ENCODE data around the gene ADCYAP1R1. TPM values are rescaled to one million over a fixed set of nuclear protein-coding genes. Genes with fewer than 3 reads are reported as not detected.
A peak's percentile ranks its signal among the peaks of the same experiment; 100 is the strongest.

The ADCYAP1R1 gene
- total and polyA plus RNA-seq, 5 experiments from 2014 or later, result not detected

GRCh38 chr7:31074403-31075085 is 22.4 kb downstream of the ADCYAP1R1 start:
- no peak overlapping the region for H3K27ac Mint-ChIP-seq
- POLR2A ChIA-PET, result no interaction called here
- H3K9me3 Mint-ChIP-seq, result no peaks in the 10 kb centered on the region
- H3K4me1 Mint-ChIP-seq, result no peaks in the 10 kb centered on the region
- H3K4me3 Mint-ChIP-seq, result no peak overlapping the region
- ATAC-seq, result no peak
- peaks cover 2 to 20% (median 9%) of the 10 kb centered on the region in 5 donors for H3K27me3 Mint-ChIP-seq
- DNase-seq, result peak in 1 of 10 donors; percentile 9
- no peaks in the 10 kb centered on the region for H3K36me3 Mint-ChIP-seq

DNA sequence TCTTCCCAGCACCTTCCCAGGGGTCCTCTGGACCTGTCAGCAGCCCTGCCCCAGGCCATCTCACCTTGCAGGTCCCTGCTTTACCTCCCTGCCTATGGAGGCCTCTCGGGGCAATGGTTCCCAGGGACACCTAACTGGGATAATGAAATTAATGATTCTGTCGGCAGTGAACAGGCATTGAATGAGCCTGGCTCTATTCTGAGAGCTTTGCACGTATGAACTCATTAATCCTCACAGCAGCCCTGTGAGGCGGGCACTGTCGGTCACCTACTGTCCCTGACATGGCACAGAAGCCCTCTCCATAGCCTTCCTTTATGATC is 22.9 kb downstream of the ADCYAP1R1 start:
- POLR2A ChIA-PET, result no interaction called here
- no peaks in the 10 kb centered on the region for H3K9me3 Mint-ChIP-seq

GRCh38 chr7:31076051-31076450 is 23.9 kb downstream of the ADCYAP1R1 start:
- Mint-ChIP-seq H3K27me3 (peaks cover 8 to 28% (median 17%) of the 10 kb centered on the region in 5 donors), H3K36me3 (no peaks in the 10 kb centered on the region), H3K4me3 (no peak overlapping the region), H3K27ac (no peak overlapping the region), H3K9me3 (no peaks in the 10 kb centered on the region), H3K4me1 (no peaks in the 10 kb centered on the region)
- POLR2A ChIA-PET, result no interaction called here
- ATAC-seq, result no peak
- peak in 1 of 10 donors; percentile 62 for DNase-seq

More for the DNA sequence above, 22.9 kb downstream of the ADCYAP1R1 start:
- no peak overlapping the region for H3K27ac Mint-ChIP-seq
- peak in 1 of 10 donors; percentile 59 for DNase-seq
- H3K4me1 Mint-ChIP-seq, result no peaks in the 10 kb centered on the region
- no peak overlapping the region for H3K4me3 Mint-ChIP-seq
- ATAC-seq, result no peak
- no peaks in the 10 kb centered on the region for H3K36me3 Mint-ChIP-seq
- peaks cover 5 to 20% (median 9%) of the 10 kb centered on the region in 5 donors for H3K27me3 Mint-ChIP-seq

DNA sequence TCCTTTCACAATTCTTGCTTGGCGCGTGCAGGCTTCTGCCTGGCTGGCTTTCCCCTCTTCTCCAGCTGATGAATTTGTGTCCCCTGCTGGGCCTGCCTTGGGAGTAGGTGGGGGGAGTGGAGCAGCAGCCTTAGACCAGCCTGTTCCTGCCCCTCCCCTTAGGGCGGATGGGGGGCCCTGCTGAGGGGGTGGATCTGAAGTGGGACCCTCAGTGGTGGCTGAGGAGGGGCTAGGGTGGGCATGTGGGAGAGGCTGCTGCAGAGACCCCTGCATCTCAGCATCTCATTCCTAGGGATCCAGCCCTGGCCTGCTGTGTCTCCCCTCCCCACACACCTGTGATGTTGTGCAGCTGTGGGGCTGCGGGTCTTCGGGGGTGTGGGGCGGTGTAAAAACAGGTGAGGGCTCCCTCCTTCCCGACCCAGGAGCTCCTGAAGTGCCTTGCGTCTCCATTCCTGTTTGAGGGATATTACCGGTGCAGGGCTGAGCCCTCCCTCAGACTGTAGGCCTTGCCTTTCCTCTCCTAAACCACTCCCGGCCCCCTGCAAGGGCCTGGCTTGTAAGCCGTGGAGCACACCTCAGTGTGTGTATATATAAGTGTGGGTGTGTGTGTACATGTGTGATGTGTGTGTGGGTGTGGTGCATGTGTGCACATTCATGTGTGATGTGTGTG is 24.7 kb downstream of the ADCYAP1R1 start:
- Mint-ChIP-seq H3K27me3 (peaks cover 13 to 31% (median 21%) of the 10 kb centered on the region in 5 donors), H3K4me1 (no peaks in the 10 kb centered on the region), H3K27ac (no peak overlapping the region), H3K4me3 (no peak overlapping the region), H3K36me3 (no peaks in the 10 kb centered on the region), H3K9me3 (no peaks in the 10 kb centered on the region)
- DNase-seq (peak in 1 of 10 donors; percentile 54), ATAC-seq (no peak)
- POLR2A ChIA-PET, result no interaction called here

GRCh38 chr7:31077484-31078362 is 25.6 kb downstream of the ADCYAP1R1 start:
- H3K9me3 Mint-ChIP-seq, result no peaks in the 10 kb centered on the region
- H3K27ac Mint-ChIP-seq, result no peak overlapping the region
- no peak for ATAC-seq
- no peak overlapping the region for H3K4me3 Mint-ChIP-seq
- peak in 1 of 10 donors; percentile 23 for DNase-seq
- no peaks in the 10 kb centered on the region for H3K4me1 Mint-ChIP-seq
- POLR2A ChIA-PET, result no interaction called here
- H3K36me3 Mint-ChIP-seq, result no peaks in the 10 kb centered on the region
- peaks cover 13 to 34% (median 17%) of the 10 kb centered on the region in 5 donors for H3K27me3 Mint-ChIP-seq

DNA sequence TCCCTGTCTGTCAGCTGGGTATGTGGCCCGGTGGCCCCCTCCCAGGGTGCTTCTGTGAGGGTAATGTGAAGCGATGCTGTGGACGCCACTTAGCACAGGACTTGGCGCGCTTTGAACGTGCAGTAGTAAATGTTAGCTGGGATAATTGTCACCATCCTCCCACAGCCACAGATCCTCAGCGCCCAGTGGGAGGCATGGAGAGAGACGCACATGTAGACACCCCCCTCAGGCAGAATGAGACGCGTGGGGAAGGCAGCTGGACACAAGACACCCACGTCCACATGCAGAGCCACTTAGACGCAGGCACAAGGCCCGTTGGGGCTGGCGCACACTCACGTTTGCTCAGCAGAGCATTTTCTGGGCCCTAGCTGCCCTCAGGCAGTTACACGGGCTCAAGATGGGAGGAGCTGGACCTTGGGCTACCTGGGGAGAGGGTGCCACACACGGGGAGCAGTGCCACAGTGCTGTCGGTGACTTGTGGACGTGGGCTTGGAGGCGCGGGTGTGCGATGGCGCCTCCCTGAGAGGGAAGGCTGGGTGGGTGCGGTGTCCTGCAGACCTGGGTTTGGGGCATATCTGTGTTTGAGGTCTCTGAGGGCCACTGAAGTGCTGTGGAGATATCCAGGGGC is 26.4 kb downstream of the ADCYAP1R1 start:
- ATAC-seq, result no peak
- Mint-ChIP-seq H3K4me3 (no peak overlapping the region), H3K4me1 (no peaks in the 10 kb centered on the region), H3K9me3 (no peaks in the 10 kb centered on the region), H3K27me3 (peaks cover 13 to 38% (median 17%) of the 10 kb centered on the region in 5 donors), H3K36me3 (no peaks in the 10 kb centered on the region), H3K27ac (no peak overlapping the region)
- DNase-seq, result peak in 1 of 10 donors; percentile 41
- POLR2A ChIA-PET, result no interaction called here

DNA sequence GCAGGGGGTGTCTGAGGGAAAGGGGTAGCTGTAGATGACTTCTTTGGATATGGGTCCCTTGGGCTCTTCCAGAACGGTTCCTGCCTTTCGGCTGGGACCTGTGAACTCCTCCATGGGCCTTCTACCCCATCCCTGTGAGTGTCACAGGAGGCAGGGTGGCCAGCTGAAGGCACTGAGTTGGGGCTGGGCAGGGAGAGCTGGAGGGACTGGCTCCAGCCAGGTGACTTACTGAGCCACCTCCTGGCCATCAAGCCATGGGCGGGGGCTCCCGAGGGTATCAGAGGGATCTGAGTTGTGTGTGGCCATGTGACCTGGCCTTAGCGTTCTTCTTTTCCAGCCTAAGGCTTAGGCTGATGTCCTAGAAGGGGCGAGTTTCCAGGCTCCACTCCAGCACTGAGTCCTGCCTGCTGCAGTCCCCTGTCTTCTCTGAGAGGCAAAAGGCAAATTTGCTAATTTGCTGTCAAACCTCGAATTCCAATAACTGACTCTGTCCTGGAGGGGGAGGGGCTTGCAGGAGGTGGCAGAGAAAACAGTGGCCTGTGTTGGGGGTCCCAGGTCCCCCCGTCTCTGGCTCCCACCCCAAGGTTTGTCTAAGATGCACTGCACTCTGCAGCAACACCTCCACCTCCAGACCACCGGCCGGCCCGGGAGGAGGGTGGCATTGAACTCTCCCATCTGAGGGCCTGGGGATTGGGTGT is 27.2 kb downstream of the ADCYAP1R1 start:
- peak in 1 of 10 donors; percentile 56 for DNase-seq
- Mint-ChIP-seq H3K36me3 (no peaks in the 10 kb centered on the region), H3K4me3 (no peak overlapping the region), H3K27ac (peak overlapping the region in 1 of 10 donors; percentile 74), H3K4me1 (no peaks in the 10 kb centered on the region), H3K27me3 (peaks cover 13 to 38% (median 17%) of the 10 kb centered on the region in 5 donors), H3K9me3 (no peaks in the 10 kb centered on the region)
- no peak for ATAC-seq
- POLR2A ChIA-PET, result no interaction called here

DNA sequence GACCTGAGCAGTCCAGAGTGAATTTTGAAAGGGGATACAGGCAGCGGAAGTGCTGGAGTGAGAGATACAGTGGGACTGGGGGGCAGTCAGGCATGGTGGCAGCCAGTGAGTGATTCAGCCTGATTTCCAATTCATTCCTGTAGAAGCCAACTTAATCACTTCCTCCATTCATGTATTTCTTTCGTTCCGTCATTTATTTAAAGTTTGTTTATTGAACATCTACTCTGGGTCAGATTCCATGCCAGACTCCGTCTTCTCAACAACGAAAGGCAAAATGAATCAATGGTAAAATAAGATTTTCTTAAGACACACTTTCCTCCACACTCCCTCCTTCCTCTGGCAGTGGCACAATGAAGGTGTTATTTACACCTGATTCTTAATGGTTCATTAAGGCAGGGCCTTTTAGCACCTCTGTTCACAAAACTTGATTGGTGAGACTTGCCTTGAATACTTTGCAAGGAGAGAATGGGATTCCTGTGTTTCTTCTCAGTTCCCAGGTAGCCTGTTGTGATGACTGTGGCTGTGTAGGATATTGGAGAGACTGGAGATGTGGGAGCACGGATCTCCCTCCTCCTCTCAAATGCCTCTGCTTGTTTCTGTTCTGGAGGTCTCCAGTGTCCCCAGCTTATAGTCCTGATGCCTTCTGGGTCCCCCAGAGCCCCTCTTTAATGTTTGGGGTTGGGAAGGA is 27.9 kb downstream of the ADCYAP1R1 start:
- Mint-ChIP-seq H3K36me3 (no peaks in the 10 kb centered on the region), H3K4me1 (no peaks in the 10 kb centered on the region), H3K27ac (peak overlapping the region in 1 of 10 donors; percentile 74), H3K9me3 (no peaks in the 10 kb centered on the region), H3K4me3 (no peak overlapping the region), H3K27me3 (peaks cover 13 to 38% (median 17%) of the 10 kb centered on the region in 5 donors)
- DNase-seq (no peak), ATAC-seq (no peak)
- POLR2A ChIA-PET, result no interaction called here

DNA sequence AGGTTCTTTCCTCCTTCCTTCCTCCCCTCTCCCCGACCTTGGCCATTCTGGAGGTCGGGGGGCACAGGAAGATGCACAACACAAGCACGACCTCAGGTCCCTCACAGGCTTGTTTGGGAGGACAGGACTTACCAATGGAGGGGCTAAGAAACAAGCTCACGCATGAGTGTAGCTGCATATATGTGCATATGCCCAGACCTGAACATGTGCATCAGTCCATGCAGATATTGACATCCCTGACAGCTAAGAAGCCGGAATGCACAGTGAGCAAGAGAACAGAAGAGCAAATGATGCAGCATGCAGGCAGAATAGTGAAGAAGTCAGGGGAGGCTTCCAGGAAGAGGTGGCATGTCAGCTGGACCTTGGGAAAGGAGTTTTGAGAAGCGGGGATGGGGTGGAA is 28.7 kb downstream of the ADCYAP1R1 start:
- Mint-ChIP-seq H3K27me3 (peaks cover 10 to 33% (median 14%) of the 10 kb centered on the region in 5 donors), H3K27ac (no peak overlapping the region), H3K4me1 (no peaks in the 10 kb centered on the region), H3K36me3 (no peaks in the 10 kb centered on the region), H3K4me3 (no peak overlapping the region), H3K9me3 (no peaks in the 10 kb centered on the region)
- ATAC-seq (no peak), DNase-seq (peak in 1 of 10 donors; percentile 41)
- POLR2A ChIA-PET, result no interaction called here

DNA sequence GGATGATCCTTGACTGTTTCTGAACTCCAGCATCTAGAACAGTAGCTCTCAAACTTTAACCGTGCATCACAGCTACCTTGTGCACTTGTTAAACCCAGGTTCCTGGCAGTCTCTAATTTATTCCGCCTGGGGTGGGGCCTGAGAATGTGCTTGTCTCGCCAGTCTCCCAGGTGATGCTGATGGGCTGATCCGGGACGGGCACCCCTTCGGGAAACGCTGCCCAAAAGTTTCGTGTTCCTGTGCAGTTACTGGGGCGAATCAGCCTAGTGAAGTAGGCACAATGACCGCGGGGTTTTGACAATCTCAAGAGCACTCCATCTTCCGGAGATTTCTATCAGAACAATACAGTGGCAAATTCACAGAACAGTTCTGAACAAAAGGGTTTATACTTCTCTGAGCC is 29.9 kb downstream of the ADCYAP1R1 start:
- Mint-ChIP-seq H3K36me3 (no peaks in the 10 kb centered on the region), H3K27ac (no peak overlapping the region)

GRCh38 chr7:31082447-31082846 is 30.3 kb downstream of the ADCYAP1R1 start:
- ATAC-seq, result no peak
- Mint-ChIP-seq H3K27me3 (peaks cover 9 to 32% (median 14%) of the 10 kb centered on the region in 5 donors), H3K27ac (no peak overlapping the region), H3K4me3 (no peak overlapping the region), H3K4me1 (no peaks in the 10 kb centered on the region), H3K9me3 (no peaks in the 10 kb centered on the region), H3K36me3 (no peaks in the 10 kb centered on the region)
- DNase-seq, result peak in 1 of 10 donors; percentile 3
- POLR2A ChIA-PET, result no interaction called here

More for the DNA sequence above, 29.9 kb downstream of the ADCYAP1R1 start:
- Mint-ChIP-seq H3K27me3 (peaks cover 9 to 32% (median 14%) of the 10 kb centered on the region in 5 donors), H3K9me3 (no peaks in the 10 kb centered on the region), H3K4me3 (no peak overlapping the region), H3K4me1 (no peaks in the 10 kb centered on the region)
- ATAC-seq (no peak), DNase-seq (no peak)
- POLR2A ChIA-PET, result no interaction called here
